ENCODE results near the gene ACSL3. TPM values are rescaled to one million over a fixed set of nuclear protein-coding genes. Genes with fewer than 3 reads are reported as not detected.
"Not testable (repeated sequence)": the region's sequence is repeated elsewhere in the genome, so short reads cannot be mapped to it uniquely, and the experiment has no call there.

ACSL3 gene
- total and polyA plus RNA-seq, 2 donors (not counting 3 experiments of a cell fraction or from before 2014, with no cell fraction given) = 58.7 to 139 TPM

- DNase-seq (ENCODE audit: low read depth, low spot score) (no peak), FAIRE-seq (no peak)
- ChIA-PET POLR2A (no interaction called here), CTCF (interaction anchor here (1.7 kb wide), 1 partner anchor 11 kb away, joined by 6 read pairs; no protein-coding TSS in a partner anchor)
- Histone ChIP-seq H4K20me1 (replicated peaks; ENCODE audit: control insufficient read depth, extremely low read depth, insufficient read depth, low read length) (no peaks in the 10 kb centered on the region), H3K9me1 (replicated peaks; ENCODE audit: control insufficient read depth, extremely low read depth, insufficient read depth, low read length) (no peaks in the 10 kb centered on the region), H3K9ac (replicated peaks; ENCODE audit: extremely low read depth, insufficient read depth, low read length) (no peak overlapping the region), H2AFZ (ENCODE audit: low read depth, low read length) (no peak overlapping the region), H3K79me2 (ENCODE audit: control insufficient read depth, insufficient read depth, low read length) (no peaks in the 10 kb centered on the region), H3K4me2 (ENCODE audit: insufficient read depth, low read length) (no peak overlapping the region), H3K36me3 (ENCODE audit: control insufficient read depth in 2 of 2, extremely low read depth in 1 of 2, insufficient read depth in 2 of 2, low read length in 2 of 2) (no peaks in the 10 kb centered on the region), H3K4me3 (replicated peaks in 1 of 3; ENCODE audit: insufficient read depth in 1 of 3, low read depth in 1 of 3, low read length in 3 of 3) (no peak overlapping the region), H3K9me3 (replicated peaks; ENCODE audit: control insufficient read depth, insufficient read depth, low read length) (no peaks in the 10 kb centered on the region), H3K27ac (ENCODE audit: insufficient read depth, low read depth, low read length) (no peak overlapping the region), H3K4me1 (ENCODE audit: control insufficient read depth, extremely low read depth, insufficient read depth, low read length) (peaks cover 22% of the 10 kb centered on the region), H3K27me3 (ENCODE audit: control insufficient read depth in 2 of 2, insufficient read depth in 2 of 2, low read length in 2 of 2) (no peaks in the 10 kb centered on the region)
- dilution Hi-C loops (cut with MboI; ENCODE audit: extremely low pct_ligation_motif_present, low sequenced_read_pairs) = no loop called here
- TF ChIP-seq FOS (IDR thresholded peaks at IDR 0.05; ENCODE audit: borderline replicate concordance, insufficient read depth, low read length) = no peak
- TF ChIP-seq CTCF (IDR thresholded peaks at IDR 0.05; ENCODE audit: extremely low read depth in 1 of 2, insufficient read depth in 1 of 2, low read depth in 1 of 2, low read length in 2 of 2) = no peak
- no peak for TF ChIP-seq MYC (IDR thresholded peaks at IDR 0.05; ENCODE audit: low read depth, low read length)
- no peak for TF ChIP-seq EZH2 (IDR thresholded peaks at IDR 0.05; ENCODE audit: borderline replicate concordance, low read depth, low read length, severe bottlenecking)
- TF ChIP-seq JUN (IDR thresholded peaks at IDR 0.05; ENCODE audit: borderline replicate concordance, insufficient read depth, insufficient read length, low read depth) = no peak
- no peak for TF ChIP-seq MAX (IDR thresholded peaks at IDR 0.05; ENCODE audit: insufficient read depth, insufficient read length)
- TF ChIP-seq POLR2A (IDR thresholded peaks at IDR 0.05; ENCODE audit: low read depth, low read length) = no peak
- no peak for TF ChIP-seq GATA2 (IDR thresholded peaks at IDR 0.05; ENCODE audit: insufficient read depth, insufficient read length, low read depth, low read length)
- no peak for TF ChIP-seq POLR2AphosphoS5 (IDR thresholded peaks at IDR 0.05; ENCODE audit: insufficient read depth, low read depth, low read length)
- BruUV-seq (replicated peaks) = no TSS peak
- intact Hi-C loops (cut with micrococcal nuclease) = no loop called here
Measured at GRCh38 chr2:222846003-222846402, 14.8 kb upstream of the ACSL3 start.

GRCh38 chr2:222848031-222848430, 12.8 kb upstream of the ACSL3 start:
- dilution Hi-C loops (cut with MboI; ENCODE audit: extremely low pct_ligation_motif_present, low sequenced_read_pairs); H3K9me3 ChIP-seq (replicated peaks; ENCODE audit: control insufficient read depth, insufficient read depth, low read length); H3K4me3 ChIP-seq (replicated peaks in 1 of 3; ENCODE audit: insufficient read depth in 1 of 3, low read depth in 1 of 3, low read length in 3 of 3); DNase-seq (ENCODE audit: low read depth, low spot score); H3K27me3 ChIP-seq (ENCODE audit: control insufficient read depth in 2 of 2, insufficient read depth in 2 of 2, low read length in 2 of 2); H4K20me1 ChIP-seq (replicated peaks; ENCODE audit: control insufficient read depth, extremely low read depth, insufficient read depth, low read length); H3K79me2 ChIP-seq (ENCODE audit: control insufficient read depth, insufficient read depth, low read length); POLR2A ChIA-PET; H3K27ac ChIP-seq (ENCODE audit: insufficient read depth, low read depth, low read length); FAIRE-seq; H3K9me1 ChIP-seq (replicated peaks; ENCODE audit: control insufficient read depth, extremely low read depth, insufficient read depth, low read length); H3K9ac ChIP-seq (replicated peaks; ENCODE audit: extremely low read depth, insufficient read depth, low read length); BruUV-seq (replicated peaks); intact Hi-C loops (cut with micrococcal nuclease); H2AFZ ChIP-seq (ENCODE audit: low read depth, low read length); H3K36me3 ChIP-seq (ENCODE audit: control insufficient read depth in 2 of 2, extremely low read depth in 1 of 2, insufficient read depth in 2 of 2, low read length in 2 of 2); H3K4me2 ChIP-seq (ENCODE audit: insufficient read depth, low read length): not testable (repeated sequence)
- peaks cover 12% of the 10 kb centered on the region for H3K4me1 ChIP-seq (ENCODE audit: control insufficient read depth, extremely low read depth, insufficient read depth, low read length)
- CTCF ChIA-PET = interaction anchor here (1.7 kb wide), 1 partner anchor 9 kb away, joined by 6 read pairs; no protein-coding TSS in a partner anchor

All from endothelial cell of umbilical vein (primary cell).